UCSD-AML1 (cell line): ENCODE results near the gene RGL3.
"Not testable (repeated sequence)": the region's sequence is repeated elsewhere in the genome, so short reads cannot be mapped to it uniquely, and the experiment has no call there.

Source experiments
- DNase-seq: peaks from one replicate; lab custom pipeline; 2025; ENCODE audit not compliant: unreplicated experiment; lab: John Stamatoyannopoulos, UW

The RGL3 gene

DNA sequence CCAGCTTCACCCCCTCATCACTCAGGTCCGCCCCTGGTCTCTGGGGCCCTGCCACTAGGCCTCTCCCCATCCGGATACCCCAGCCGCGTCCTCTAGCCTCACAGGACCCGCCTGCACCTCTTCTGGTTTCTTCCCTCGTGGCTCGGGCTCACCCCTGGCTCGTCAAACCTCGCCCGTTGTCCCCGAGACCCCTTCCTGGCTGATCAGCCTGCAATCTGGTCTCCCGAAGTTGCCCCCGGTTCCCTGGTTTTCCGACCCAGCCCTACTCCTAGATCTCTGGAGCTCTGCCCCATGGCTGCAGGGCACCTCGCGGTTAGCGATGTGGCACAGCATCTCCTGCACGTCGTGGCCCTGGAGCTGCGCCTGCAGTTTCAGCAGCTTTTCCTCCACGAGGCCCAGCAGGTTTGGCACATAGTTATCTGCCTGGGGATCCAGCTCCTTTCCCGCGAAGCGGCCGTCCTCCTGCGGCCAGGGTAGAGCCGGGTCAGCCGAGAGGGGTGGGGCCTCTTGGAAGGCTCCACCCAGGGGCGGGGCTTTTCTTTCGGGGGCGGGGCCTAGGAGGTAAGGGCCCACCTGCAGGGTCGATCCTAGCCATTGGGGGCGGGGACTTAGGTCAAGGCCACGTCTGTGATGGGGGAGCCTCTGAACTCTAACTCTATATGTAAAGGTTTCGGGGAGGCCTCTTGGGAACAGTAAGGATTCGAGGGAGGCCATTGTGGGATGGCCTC, 2.4 kb upstream of the RGL3 start:
- no peak for DNase-seq

DNA sequence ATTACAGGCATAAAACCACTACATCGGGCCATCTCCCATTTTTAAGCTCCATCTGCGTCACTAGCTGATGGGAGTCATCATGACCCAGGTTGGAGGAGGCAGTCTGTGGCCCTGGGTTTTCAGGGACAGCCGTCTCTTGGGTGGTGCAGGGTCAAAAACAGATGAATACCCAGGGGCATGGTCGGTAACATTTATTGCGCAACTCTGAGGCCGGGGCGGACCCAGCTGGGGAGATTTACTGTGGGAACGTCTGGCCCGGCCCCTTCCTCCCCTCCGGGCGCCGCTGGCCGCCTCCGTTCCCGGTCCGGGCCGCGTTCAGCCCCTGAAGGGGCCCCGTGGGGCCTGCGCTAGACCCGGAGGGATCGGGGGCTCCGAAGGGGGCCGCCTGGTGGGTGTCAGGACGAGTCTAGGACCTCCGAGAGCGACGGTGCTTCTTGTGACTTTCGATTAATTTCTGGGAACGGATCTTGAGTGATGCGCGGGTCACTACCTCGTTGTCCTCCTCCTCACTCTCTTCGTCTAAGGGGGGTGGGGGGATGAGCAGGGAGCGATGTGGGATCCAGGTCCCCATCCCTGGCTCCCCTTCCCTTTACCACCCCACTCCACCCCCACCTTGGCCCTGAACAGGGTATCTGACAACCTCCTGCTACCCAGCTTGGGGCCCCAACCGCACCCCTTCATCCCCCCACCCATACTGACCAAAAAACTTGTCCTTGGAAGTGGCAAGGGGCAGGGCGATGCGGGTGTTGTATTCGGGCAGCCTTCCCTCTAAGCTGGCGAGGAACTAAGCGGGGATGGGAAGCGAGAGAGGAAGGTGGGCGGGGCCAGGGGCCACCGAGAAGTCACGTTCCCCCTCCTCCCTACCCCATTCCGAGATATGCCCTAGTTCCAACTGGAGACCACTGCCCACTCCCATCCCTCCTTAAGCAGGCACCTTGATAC, 1.6 kb upstream of the RGL3 start:
- DNase-seq = no peak

DNA sequence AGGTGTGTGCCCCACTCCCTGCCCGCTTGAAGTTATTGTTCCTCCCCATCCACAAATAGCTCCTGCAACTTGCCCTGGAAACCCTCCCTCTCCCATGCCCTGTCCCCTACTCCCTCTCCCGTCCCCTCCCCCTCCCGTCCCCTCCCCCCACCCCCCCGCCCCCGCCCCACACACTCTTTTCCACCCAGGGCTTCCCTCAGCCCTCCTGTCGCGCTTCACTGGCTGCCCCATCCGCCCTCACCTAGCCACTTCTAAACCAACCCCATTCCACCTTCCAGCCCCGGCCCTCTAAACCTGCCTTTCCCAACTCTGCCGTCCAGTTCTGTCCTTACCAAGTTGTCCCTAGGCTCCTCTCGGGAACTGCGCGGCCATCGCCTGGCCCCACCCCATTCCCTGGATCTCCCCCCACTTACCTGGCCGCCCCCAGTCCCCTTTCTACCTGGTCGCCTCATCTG, 993 bp downstream of the RGL3 start:
- no peak for DNase-seq

DNA sequence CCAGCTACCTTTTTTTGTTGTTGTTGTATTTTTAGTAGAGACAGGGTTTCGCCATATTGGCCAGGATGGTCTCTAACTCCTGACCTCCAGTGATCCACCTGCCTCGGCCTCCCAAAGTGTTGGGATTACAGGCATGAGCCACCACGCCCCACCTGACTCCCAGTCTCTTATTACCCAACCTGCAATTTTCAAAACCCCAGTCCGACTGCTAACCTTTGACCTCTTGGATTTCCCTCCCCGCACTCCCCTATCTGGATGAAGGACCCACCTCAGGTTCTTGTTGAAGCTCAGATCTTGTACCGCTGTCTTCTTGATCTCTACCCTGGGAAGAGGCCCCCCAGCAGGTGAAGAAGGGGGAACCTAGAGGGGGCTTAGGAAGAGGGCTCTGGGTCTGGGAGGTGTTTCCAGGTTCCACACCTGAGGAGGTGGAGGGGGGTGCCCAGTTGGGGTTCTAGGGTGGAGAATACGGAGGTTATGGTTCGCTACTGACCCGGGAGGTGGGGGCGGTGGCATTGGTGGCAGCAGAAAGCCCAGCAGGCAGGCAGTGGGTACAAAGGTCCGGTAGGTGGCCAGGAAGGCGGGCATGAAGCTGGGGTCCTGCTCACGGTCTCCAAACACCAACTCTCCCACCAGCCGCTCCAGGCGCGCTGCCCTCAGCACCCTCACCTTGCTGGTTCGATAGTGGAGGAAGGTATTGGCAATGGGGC, 2.6 kb downstream of the RGL3 start:
- DNase-seq = no peak

DNA sequence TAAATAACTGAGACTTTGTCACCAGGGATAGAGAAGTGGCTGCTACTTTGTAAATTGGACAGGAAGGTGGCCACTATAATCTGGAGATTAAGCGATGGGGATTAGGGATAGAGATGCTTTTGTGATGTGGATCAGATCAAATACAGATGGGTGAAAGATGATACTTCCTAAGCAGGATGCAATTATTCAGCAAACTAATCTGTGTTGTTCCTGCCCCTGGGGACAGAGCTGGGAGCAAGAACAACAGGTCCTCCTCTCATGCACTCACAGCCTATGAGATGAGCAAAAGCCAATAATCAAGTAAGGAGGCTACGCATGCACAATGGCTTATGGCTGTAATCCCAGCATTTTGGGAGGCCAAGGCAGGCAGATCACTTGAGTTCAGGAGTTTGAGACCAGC, 4.6 kb downstream of the RGL3 start:
- DNase-seq = no peak

DNA sequence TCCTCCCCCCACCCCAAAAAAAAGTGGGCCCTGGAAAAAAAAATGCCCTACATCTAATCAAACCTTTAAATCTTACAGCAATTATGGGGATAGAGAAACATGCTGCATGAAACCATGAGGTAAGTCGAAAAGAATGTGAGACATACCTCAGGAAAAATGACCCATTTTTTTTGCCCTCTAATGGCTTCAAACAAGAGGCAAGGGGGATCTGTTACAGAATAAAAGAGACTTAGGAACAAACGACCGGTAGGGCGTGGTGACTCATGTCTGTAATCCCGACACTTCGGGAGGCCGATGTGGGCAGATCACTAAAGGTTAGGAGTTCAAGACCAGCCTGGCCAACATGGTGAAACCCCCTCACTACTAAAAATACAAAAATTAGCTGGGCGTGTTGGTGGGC, 8.4 kb downstream of the RGL3 start:
- no peak for DNase-seq

DNA sequence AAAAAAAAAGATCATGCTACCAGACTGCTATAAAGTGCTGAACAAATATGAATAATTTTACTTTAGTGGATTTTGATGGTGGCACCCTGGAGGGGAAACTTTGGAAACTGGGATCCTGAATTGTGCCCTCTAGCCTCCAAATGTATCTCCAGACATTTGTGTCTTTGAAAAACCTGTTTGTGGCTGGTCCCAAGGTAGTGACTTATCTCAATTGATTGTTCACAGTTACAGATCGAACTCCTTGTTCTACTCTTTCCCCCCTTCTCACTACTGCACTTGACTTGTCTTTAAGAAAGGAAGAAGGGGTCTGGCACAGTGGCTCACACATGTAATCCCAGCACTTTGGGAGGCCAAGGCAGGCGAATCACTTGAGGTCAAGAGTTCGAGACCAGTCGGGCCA, 10.5 kb downstream of the RGL3 start:
- DNase-seq = no peak

DNA sequence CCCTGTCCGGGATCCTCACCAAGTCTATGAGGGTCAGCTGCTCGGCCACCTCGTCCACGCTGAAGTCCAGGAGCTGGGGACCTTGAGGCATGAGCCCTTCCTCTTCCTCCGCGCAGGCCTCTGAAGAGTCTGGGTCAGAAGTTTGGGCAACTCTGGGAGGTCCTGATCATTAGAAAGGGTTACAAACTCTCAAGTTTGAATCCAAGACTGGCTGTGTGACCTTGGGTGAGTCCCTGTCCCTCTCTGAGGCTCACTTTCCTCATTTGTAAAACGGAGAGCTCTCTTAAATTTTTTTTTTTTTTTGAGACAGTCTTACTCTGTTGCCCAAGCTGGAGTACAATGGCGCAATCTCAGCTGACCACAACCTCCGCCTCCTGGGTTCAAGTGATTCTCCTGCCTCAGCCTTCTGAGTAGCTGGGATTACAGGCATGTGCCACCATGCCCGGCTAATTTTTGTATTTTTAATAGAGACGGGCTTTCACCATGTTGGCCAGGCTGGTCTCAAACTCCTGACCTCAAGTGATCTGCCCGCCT, 12.3 kb downstream of the RGL3 start:
- not testable (repeated sequence) for DNase-seq

DNA sequence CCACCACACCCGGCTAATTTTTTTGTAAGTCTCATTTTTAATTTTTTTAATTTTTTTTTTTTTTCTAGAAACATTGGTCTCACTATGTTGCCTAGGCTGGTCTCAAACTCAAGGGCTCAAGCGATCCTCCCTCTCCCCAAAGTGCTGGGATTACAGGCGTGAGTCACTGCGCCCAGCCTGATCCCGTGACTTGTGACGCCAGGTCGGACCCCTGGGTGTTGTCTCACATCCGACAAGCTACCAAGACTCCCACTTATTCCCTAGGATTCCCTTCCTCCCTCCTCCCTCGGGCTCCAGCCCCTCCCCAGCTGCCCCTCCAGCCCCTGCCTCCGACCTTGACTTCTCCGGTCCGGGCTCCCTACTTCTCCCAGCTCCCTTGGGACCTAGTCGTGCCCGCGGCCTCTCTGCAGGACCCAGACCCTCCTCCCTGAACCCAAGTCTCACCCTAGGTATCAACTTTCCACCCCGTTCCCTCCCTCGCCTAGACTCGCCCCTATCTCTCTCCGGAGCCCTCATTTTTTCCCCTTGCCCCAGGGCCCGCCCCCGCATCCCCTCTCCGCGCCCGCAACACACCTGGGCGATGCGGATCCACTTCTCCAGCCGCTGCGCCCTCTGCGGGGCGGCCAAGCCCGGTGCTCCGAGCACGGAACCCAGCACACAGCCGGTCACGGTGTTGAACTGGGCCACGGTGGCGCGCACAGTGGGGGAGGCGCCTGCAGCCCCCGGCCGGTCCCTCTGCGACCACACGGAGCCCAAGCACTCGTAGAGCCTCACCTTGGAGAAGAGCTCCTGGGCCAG, 13.1 kb downstream of the RGL3 start:
- no peak for DNase-seq

DNA sequence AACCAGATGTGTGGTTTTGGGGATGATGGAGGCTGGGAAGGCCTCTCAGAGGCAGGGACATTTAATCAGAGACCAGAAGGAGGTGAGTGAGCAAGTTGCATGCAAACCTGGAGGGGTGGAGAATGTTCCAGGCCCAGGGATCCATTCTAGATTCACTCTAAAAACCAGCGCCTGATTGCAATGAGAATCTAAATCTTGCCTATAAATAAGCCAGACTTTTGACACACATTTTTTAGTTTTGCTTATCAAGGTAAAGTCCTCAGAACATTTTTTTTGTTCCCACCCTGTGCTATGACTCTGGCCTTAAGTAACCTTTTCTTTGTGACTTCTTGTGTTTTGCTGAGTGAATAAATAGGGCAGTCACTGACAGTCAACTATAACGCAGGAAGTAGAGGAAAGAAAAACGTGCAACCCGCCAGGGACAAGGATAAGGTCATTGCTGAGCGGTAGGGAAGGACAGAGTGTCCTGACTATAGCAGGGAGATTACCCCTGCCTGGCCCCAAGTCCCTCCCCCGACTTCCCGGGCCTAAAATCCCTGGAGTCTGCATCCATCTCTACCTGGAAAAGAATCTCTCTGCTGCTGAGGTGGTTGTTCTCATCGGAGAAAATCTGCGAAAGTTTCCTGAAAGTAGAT, 14.4 kb downstream of the RGL3 start:
- DNase-seq = no peak

DNA sequence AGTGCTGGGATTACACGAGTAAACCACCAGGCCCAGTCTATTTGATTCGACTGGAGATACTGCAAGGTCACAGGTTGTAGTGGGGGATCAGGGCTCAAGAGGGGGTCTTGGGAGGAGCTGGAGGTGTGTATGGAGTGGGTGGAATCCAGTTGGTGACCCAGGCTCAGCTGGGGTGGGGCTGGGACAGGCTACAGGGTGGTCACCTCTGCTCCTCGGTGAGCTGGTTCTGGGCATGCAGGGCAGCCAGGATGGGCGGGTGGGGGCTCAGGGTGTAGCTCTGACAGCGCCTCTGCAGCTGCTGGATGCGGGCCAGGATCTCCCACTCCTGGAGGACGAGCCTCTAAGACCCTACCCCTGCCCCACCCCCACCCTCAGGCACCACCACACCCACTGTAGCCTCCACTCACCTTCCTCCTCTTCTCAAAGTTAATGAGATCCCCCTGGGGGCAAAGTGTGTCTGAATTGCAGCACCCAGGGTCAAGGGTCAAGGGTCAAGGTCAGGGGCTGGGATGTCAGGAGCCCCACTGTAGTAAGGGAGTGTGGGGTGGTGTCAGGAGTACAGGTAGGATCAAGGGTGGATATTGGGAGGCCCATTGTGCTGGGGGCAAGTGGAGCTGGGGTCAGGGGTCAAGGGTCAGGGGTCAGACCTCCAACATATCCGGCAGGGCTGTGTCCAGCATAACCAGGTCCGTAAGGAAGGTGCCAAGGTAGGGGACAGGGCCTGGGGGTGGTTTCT, 17.1 kb downstream of the RGL3 start:
- no peak for DNase-seq

DNA sequence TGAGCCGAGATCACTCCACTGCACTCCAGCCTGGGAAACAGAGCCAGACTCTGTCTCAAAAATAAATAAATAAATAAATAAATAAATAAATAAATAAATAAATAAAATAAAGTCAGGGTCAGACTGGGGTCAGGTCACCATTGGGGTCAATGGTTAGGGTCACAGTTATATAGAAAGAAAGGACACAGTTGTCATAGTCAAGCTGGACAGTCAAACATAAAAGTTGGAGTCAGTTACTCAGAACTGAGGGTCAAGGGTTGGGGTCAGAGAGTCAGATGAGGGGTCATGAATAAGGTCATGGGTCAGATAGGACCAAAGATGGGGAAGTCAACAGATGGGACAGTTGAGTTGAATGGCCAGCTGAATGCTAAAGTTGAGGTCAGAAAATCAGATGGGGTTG, 18.3 kb downstream of the RGL3 start:
- no peak for DNase-seq

DNA sequence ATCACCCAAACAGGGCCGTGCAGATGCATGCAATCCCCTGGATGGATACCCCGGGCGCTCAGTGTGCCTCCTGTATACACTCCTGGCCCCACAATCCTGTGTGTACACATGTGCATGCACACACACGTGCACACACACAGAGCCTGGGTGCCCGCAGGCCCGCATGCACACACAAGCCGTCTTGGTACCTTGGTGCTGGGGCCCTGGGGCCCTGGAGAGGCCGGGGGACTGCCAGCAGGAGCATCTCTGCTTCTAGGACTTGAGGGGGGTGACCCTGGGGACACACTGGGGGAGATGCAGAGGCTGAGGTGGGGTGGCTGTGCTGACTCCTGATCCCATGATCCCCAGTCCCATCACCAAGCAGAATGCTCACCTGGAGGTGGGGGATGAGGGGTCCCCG, 19.4 kb downstream of the RGL3 start:
- no peak for DNase-seq

DNA sequence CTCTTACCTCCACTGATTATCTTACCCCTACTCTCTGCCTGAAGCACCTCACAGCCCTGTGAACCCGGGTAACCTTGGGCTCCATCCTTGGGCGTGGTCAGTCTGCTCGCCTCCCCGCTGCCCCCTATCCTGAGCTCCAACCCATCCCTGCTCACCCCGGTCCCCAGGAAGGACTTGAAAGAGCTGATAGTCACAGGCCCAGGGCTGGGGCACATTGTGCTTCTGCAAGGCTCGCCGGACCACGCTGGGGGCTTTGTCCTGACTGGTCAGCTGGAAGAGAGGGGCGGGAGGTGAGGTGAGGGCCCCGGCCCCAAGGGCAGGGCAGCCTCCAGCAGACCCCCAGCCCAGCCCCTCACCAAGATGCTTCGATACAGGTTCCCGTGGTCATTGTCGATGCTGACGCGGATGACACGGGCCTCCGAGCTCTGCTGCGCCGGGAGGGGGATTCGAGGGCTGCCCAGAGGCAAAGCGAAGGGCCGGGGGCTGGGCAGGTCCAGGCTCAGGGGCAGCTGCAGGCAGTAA, 22.0 kb downstream of the RGL3 start:
- DNase-seq = no peak

DNA sequence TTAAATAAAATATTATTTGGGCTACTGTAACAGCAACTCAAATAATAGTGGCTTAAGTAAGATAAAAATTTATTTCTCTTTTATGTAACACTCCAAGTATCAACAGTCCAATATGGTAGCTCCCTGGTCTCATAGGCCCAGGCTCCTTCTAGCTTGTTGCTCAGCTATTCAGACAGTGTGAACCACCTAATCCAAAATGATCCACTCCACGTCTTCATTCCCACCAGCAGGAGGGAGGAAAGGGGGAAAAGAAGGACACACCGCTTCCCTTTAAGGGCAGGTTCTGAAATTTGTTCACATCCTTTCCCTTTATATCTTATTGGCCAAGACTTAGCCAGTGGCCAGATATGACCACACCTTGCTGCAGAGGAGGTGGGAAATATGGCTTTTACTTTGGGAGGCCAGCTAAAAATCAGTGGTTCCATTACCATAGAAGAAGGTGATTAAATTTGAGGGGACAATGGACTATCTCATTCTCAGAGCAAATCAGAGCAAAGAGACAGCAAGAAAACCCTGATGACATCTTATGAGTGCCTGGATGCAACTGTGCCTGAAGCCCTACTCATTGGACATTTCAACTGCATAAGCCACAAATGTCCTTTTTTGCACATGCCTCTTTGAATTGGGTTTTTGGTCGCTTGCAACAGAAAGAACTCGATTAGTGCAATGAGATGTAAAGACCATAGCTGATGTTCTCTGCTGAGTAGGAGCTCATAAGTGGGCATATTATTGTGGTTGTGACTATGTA, 28.0 kb downstream of the RGL3 start:
- DNase-seq = no peak

DNA sequence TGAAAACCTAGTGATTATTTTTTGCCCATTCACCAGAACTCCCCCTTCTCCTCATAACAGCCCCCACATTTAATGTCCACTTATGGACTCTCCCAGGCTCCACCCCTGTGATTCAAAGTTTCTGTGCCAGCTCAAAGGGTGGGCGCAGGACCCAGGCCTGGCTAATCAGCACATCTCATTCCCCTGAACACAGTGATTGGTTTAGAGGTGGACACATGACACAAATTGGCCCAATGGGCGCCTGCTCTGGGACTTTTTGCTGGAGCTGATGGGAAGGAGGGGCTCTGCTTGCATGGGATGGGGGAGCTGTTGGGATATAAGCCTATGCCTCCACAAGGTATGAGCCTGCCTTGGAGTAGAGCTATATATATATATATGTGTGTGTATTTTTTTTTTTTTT, 28.8 kb downstream of the RGL3 start:
- no peak for DNase-seq

DNA sequence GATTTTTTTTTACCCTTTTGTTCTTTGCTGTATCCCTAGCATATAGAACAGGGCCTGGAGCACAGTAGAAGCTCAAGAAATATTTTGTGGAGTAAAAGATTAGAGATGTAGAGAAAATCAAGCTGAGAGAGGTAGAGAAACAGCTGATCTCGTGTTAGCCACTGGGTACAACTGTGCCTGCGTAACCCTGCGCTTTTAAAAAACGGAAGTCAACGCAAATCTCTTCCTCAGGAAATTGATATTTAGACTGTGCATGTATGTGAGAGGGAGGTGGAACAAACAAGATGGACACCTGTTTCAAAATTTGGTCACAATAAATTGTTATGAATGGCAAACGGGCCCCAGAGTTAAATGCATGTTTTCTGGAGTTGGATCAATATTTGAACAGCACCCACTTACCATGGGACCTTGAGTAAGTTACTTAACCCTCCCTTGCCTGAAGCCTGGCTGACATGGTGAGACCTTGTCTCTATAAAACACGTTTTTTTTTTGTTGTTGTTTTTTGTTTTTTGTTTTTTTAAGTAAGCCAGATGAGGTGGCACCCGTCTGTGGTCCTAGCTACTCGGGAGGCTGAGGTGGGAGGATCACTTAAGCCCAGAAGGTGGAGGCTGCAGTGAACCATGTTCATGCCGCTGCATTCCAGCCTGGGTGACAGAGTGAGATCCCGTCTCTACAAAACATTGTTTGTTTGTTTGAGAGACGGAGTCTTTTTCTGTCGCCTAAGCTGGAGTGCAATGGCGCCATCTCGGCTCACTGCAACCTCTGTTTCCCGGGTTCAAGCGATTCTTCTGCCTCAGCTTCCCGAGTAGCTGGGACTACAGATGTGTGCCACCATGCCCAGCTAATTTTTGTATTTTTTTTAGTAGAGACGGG, 31.7 kb downstream of the RGL3 start:
- DNase-seq = no peak

DNA sequence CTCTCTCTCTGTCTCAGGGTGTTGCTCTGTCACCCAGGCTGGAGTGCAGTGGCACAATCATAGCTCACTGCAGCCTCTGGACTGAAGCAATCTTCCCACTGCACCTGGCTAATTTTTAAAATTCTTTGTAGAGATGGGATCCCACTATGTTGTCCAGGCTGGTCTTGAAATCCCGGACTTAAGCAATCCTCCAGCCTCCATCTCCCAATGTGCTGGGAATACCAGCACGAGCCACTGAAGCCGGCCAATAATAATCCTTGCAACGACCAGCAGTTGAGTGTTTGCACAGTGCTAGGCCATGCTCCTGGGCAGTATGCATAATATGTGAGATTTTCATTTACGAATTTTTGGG, 34.4 kb downstream of the RGL3 start:
- DNase-seq = no peak
